Measurements from ENCODE around the gene PTDSS2. TPM values are rescaled to one million over a fixed set of nuclear protein-coding genes. Genes with fewer than 3 reads are reported as not detected.

The PTDSS2 gene
- total and polyA plus RNA-seq, 9 of the 15 experiments (the other 6 are each of a cell fraction or from before 2014, with no cell fraction given): 0.45 to 53.9 (median 17.2) TPM

GRCh38 chr11:502288-503178, 52.5 kb downstream of the PTDSS2 start:
- TF ChIP-seq FIP1L1 (IDR thresholded peaks at IDR 0.05; ENCODE audit: low read depth, low read length, poor library complexity, severe bottlenecking) (peak; percentile 20), GTF2F1 (IDR thresholded peaks at IDR 0.05; ENCODE audit: low read depth, low read length) (no peak), POLR2G (IDR thresholded peaks at IDR 0.05; ENCODE audit: low read depth, low read length) (peak; percentile 71)
- ChIA-PET POLR2A (interaction anchor here (0.8 to 2.9 kb wide), 3 partner anchors 10 to 69 kb away, joined by 3 to 11 read pairs (median 3); no protein-coding TSS in a partner anchor), CTCF (ENCODE audit: low intra/inter-chr PET ratio) (no interaction called here)
- peaks cover under 1% of the 10 kb centered on the region; the same call in 1 of the 2 replicates for H3K9me3 ChIP-seq (replicated peaks; ENCODE audit: control insufficient read depth, insufficient read depth, low read depth, low read length)
- H3K4me1 ChIP-seq (replicated peaks in 1 of 2; ENCODE audit: control insufficient read depth in 2 of 2, insufficient read depth in 2 of 2, low read length in 2 of 2): peaks cover 11 to 74% of the 10 kb centered on the region in 2 experiments
- no peaks in the 10 kb centered on the region for H3K9me1 ChIP-seq (ENCODE audit: control insufficient read depth, insufficient read depth, low read length)
- H3K27me3 ChIP-seq (ENCODE audit: control insufficient read depth in 2 of 2, insufficient read depth in 2 of 2, low read length in 2 of 2): no peaks in the 10 kb centered on the region
- no peak overlapping the region for H3K4me2 ChIP-seq (ENCODE audit: insufficient read depth, low read length)
- FAIRE-seq (no peak), DNase-seq (ENCODE audit: extremely low read depth in 1 of 4, low spot score in 3 of 4) (no peak), ATAC-seq (no peak)
- H3K9ac ChIP-seq (ENCODE audit: insufficient read depth in 1 of 2, low read depth in 2 of 2, low read length in 2 of 2): peak overlapping the region in 1 of 2 experiments; percentile 86; a peak in 2 of 4 replicates
- in situ Hi-C loops (cut with MboI): loop anchor here (5.0 kb wide), 1 partner anchor 50 kb away; the partner anchor contains the start of gene PTDSS2
- 97% methylated on average over 8 of the region's 10 CpGs for WGBS (ENCODE audit: insufficient coverage, low coverage, missing lambda C conversion rate)
- intact Hi-C loops (cut with micrococcal nuclease): no loop called here
- H3K4me3 ChIP-seq: no peak overlapping the region
- peak overlapping the region; percentile 98; the same call in 2 of the 3 replicates for H3K27ac ChIP-seq (ENCODE audit: extremely low read depth, low read depth, low read length)
- H3K79me2 ChIP-seq (ENCODE audit: control insufficient read depth, insufficient read depth, low read length): peaks cover 60% of the 10 kb centered on the region
- no TSS peak for BruUV-seq (replicated peaks)
- H2AFZ ChIP-seq (ENCODE audit: low read depth, low read length): no peak overlapping the region
- peaks cover 54% of the 10 kb centered on the region for H3K36me3 ChIP-seq (ENCODE audit: control insufficient read depth, insufficient read depth, low read length)
- no peaks in the 10 kb centered on the region for H4K20me1 ChIP-seq (replicated peaks; ENCODE audit: control insufficient read depth, insufficient read depth, low read length)
